ENCODE measurements around the gene NCBP3.

Gene NCBP3

DNA sequence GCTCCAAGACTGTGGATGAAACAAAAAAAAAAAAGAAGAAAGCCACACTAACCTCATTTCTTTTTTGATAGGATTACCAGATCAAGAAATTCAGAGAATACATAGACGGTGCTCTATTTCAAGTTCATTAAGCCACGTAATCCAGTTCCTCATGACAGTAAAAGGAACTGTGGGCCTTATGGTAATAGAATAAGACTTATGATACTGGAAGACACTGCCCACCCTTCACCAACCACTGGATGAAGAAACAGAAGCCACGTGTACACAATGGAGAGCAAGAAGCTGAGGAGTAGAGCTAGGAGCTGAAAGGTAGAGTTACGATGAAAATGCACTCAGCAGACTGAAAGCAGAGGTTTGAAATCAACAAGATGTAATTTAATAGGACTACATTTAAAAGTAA lies 11.2 kb downstream of the NCBP3 start:
- Histone ChIP-seq H3K9me3 (ENCODE audit: insufficient read depth, low read length, severe bottlenecking) (no peaks in the 10 kb centered on the region), H3K4me3 (ENCODE audit: low read depth in 1 of 2, low read length in 2 of 2) (no peak overlapping the region), H3K79me2 (ENCODE audit: insufficient read depth, low read length) (peaks cover 71% of the 10 kb centered on the region), H3K36me3 (ENCODE audit: insufficient read depth, low read length) (peaks cover 72% of the 10 kb centered on the region), H4K20me1 (ENCODE audit: insufficient read depth, low read length) (peaks cover 11% of the 10 kb centered on the region; the same call in 1 of the 2 replicates), H3K4me1 (ENCODE audit: insufficient read depth, low read length) (no peaks in the 10 kb centered on the region), H3K4me2 (ENCODE audit: insufficient read depth, low read length) (no peak overlapping the region), H3K27me3 (ENCODE audit: insufficient read depth, low read length, poor library complexity) (no peaks in the 10 kb centered on the region), H2AFZ (ENCODE audit: low read depth, low read length) (no peak overlapping the region), H3K27ac (ENCODE audit: low read length) (no peak overlapping the region), H3K9ac (ENCODE audit: low read depth, low read length) (no peak overlapping the region)
- DNase-seq = no peak
- no peak for ATAC-seq (ENCODE audit: insufficient read depth, low read depth)
- TF ChIP-seq, protein P1, sequence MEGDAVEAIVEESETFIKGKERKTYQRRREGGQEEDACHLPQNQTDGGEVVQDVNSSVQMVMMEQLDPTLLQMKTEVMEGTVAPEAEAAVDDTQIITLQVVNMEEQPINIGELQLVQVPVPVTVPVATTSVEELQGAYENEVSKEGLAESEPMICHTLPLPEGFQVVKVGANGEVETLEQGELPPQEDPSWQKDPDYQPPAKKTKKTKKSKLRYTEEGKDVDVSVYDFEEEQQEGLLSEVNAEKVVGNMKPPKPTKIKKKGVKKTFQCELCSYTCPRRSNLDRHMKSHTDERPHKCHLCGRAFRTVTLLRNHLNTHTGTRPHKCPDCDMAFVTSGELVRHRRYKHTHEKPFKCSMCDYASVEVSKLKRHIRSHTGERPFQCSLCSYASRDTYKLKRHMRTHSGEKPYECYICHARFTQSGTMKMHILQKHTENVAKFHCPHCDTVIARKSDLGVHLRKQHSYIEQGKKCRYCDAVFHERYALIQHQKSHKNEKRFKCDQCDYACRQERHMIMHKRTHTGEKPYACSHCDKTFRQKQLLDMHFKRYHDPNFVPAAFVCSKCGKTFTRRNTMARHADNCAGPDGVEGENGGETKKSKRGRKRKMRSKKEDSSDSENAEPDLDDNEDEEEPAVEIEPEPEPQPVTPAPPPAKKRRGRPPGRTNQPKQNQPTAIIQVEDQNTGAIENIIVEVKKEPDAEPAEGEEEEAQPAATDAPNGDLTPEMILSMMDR (IDR thresholded peaks at IDR 0.05; ENCODE audit: borderline replicate concordance, extremely low read depth, low read length, poor library complexity, severe bottlenecking) = no peak
- no peak for TF ChIP-seq EZH2 (IDR thresholded peaks at IDR 0.05; ENCODE audit: borderline replicate concordance, low read depth, low read length, severe bottlenecking)

DNA sequence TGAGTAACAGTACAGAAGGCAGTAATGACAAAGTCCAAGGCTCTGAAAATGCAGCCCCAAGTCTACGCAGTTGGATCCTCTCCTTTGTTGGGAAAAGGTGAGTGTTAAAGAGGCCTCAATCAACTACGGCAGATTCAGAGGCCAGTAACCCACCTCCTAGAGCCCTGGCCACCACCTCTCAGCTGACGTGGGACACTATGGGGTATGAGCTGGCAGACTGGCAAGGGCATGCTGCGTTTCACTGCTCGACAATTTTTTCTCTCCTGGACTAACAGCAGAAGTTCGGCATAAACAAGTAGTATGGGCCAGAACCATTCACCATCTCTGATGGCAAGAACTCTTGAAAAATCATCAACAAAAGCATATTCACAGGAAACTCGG lies 17.2 kb downstream of the NCBP3 start:
- no peaks in the 10 kb centered on the region; the same call in 1 of the 2 replicates for H4K20me1 ChIP-seq (ENCODE audit: insufficient read depth, low read length)
- peaks cover 37% of the 10 kb centered on the region for H3K79me2 ChIP-seq (ENCODE audit: insufficient read depth, low read length)
- H3K4me3 ChIP-seq (ENCODE audit: low read depth in 1 of 2, low read length in 2 of 2) = no peak overlapping the region
- H3K27ac ChIP-seq (ENCODE audit: low read length) = no peak overlapping the region
- no peak for ATAC-seq (ENCODE audit: insufficient read depth, low read depth)
- no peaks in the 10 kb centered on the region for H3K9me3 ChIP-seq (ENCODE audit: insufficient read depth, low read length, severe bottlenecking)
- H3K4me1 ChIP-seq (ENCODE audit: insufficient read depth, low read length) = 0 out of 2 replicates have a peak, but pooled peaks cover 4% of the 10 kb centered on the region
- DNase-seq = no peak
- TF ChIP-seq, protein P1 (IDR thresholded peaks at IDR 0.05; ENCODE audit: borderline replicate concordance, extremely low read depth, low read length, poor library complexity, severe bottlenecking) = no peak
- H3K36me3 ChIP-seq (ENCODE audit: insufficient read depth, low read length) = peaks cover 79% of the 10 kb centered on the region
- H3K9ac ChIP-seq (ENCODE audit: low read depth, low read length) = no peak overlapping the region
- H3K4me2 ChIP-seq (ENCODE audit: insufficient read depth, low read length) = no peak overlapping the region
- H2AFZ ChIP-seq (ENCODE audit: low read depth, low read length) = no peak overlapping the region
- no peaks in the 10 kb centered on the region for H3K27me3 ChIP-seq (ENCODE audit: insufficient read depth, low read length, poor library complexity)

DNA sequence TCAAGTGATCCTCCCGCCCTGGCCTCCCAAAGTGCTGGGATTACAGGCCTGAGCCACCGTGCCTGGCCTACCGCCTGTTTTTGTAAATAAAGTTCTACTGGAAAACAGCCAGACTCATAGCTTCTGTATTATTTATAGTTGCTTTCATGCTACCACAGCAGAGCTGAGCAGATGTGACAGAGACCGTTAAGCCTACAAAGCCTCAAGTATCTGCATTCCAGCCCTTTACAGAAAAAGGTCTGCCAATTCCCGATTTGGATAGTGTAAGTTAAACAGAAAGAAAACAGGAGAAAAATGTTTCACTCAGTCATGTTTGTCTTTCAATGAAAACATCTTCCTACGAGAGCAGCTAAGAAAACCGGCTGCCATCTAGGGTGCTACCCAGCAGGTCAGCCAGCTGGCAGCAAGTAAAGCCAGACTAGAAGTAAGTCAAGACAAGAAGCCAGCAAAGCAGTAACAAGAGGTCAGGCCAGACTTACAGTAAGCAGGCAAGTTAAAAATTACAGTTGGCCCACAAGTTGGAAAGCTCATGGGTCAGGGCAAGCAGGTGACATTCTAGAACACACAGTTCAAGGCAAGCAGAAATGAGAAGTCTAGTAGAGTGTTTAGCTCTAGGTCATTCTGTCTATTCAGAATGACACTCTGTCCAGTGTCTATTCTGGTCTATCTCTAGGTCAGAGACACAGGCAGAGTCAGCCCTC lies 17.7 kb downstream of the NCBP3 start:
- Histone ChIP-seq H4K20me1 (ENCODE audit: insufficient read depth, low read length) (no peaks in the 10 kb centered on the region; the same call in 1 of the 2 replicates), H3K27ac (ENCODE audit: low read length) (no peak overlapping the region), H3K4me3 (ENCODE audit: low read depth in 1 of 2, low read length in 2 of 2) (no peak overlapping the region), H3K27me3 (ENCODE audit: insufficient read depth, low read length, poor library complexity) (no peaks in the 10 kb centered on the region), H3K79me2 (ENCODE audit: insufficient read depth, low read length) (peaks cover 31% of the 10 kb centered on the region), H2AFZ (ENCODE audit: low read depth, low read length) (no peak overlapping the region), H3K4me1 (ENCODE audit: insufficient read depth, low read length) (0 out of 2 replicates have a peak, but pooled peaks cover 4% of the 10 kb centered on the region), H3K36me3 (ENCODE audit: insufficient read depth, low read length) (peaks cover 81% of the 10 kb centered on the region), H3K9ac (ENCODE audit: low read depth, low read length) (no peak overlapping the region), H3K4me2 (ENCODE audit: insufficient read depth, low read length) (no peak overlapping the region), H3K9me3 (ENCODE audit: insufficient read depth, low read length, severe bottlenecking) (no peaks in the 10 kb centered on the region)
- TF ChIP-seq EZH2 (IDR thresholded peaks at IDR 0.05; ENCODE audit: borderline replicate concordance, low read depth, low read length, severe bottlenecking) = no peak
- TF ChIP-seq, protein P1 (IDR thresholded peaks at IDR 0.05; ENCODE audit: borderline replicate concordance, extremely low read depth, low read length, poor library complexity, severe bottlenecking) = no peak
- ATAC-seq (ENCODE audit: insufficient read depth, low read depth) (no peak), DNase-seq (no peak)

Data from DND-41 (cell line).